Lung (tissue), 12 donors: ENCODE data around the gene GNG13. TPM values are rescaled to one million over a fixed set of nuclear protein-coding genes. Genes with fewer than 3 reads are reported as not detected.

Experiments
- ATAC-seq: fragments of 200-7000 bp; cut with Tn5 transposase; one replicate; pipeline ENCODE4 v1.9.1; 2020; ENCODE audit warnings: moderate number of reproducible peaks; ENCODE audit not compliant: insufficient read depth, low FRiP score
- DNase-seq, 3 donors: peaks; one replicate each; pipeline ENCODE4 v3.0.0-alpha.2; 2013 to 2017
- H3K27ac ChIP-seq, 2 donors: one replicate each; pipeline ENCODE4 v1.5.1; 2013; ENCODE audit warnings: mild to moderate bottlenecking in 2 of 2, moderate library complexity in 2 of 2, control low read depth in 1 of 2, inconsistent platforms in 1 of 2, low read depth in 1 of 2, low read length in 1 of 2
- H3K27me3 ChIP-seq, 3 donors: one replicate each; pipeline ENCODE4 v1.5.1; 2013; ENCODE audit warnings: low read length in 2 of 3; ENCODE audit not compliant: control insufficient read depth in 3 of 3, insufficient read depth in 3 of 3
- H3K36me3 ChIP-seq, 4 donors: one replicate each; pipeline ENCODE4 v1.5.1; 2013; ENCODE audit warnings: low read length in 4 of 4, mild to moderate bottlenecking in 1 of 4, moderate library complexity in 1 of 4; ENCODE audit not compliant: control insufficient read depth in 4 of 4, insufficient read depth in 4 of 4
- H3K4me1 ChIP-seq, 5 donors: one replicate each; pipeline ENCODE4 v1.5.1; 2013; ENCODE audit warnings: low read length in 5 of 5, mild to moderate bottlenecking in 2 of 5, moderate library complexity in 1 of 5; ENCODE audit not compliant: control insufficient read depth in 5 of 5, insufficient read depth in 5 of 5
- H3K4me3 ChIP-seq: one replicate; pipeline ENCODE4 v1.5.1; 2013; ENCODE audit warnings: mild to moderate bottlenecking, control low read depth, moderate library complexity
- H3K9ac ChIP-seq, 2 donors: one replicate each; pipeline ENCODE4 v1.5.1; 2013; ENCODE audit warnings: low read length in 2 of 2, control low read depth in 1 of 2; ENCODE audit not compliant: insufficient read depth in 1 of 2
- H3K9me3 ChIP-seq, 4 donors: one replicate each; pipeline ENCODE4 v1.5.1; 2013; ENCODE audit warnings: low read length in 3 of 4, mild to moderate bottlenecking in 1 of 4, moderate library complexity in 1 of 4; ENCODE audit not compliant: control insufficient read depth in 4 of 4, insufficient read depth in 3 of 4
- WGBS, 2 donors: extraction: QIAGEN DNeasy Blood & Tissue Kit; methylation state at CpG; one replicate each; pipeline ENCODE4 v1.1.7; 2013; 5-methylcytosine and 5-hydroxymethylcytosine counted together
- polyA plus RNA-seq, 2 donors: library from polyadenylated mRNA; stranded (reverse); fragments of 200-250 nt; gene quantifications; one replicate each; pipeline ENCODE4 v1.2.1, GENCODE V29; 2013
- total RNA-seq, 2 donors: library from RNA; depleted of rRNA in 1 of 2; stranded (reverse); fragments of >200 nt in 1 of 2; gene quantifications; one replicate each; pipeline ENCODE4 v1.2.1, GENCODE V29; 2014 to 2021
- TF ChIP-seq, protein P1 (sequence below): IDR thresholded peaks from 2 replicates; pipeline ENCODE4 v1.5.1; 2012; ENCODE audit warnings: mild to moderate bottlenecking; ENCODE audit errors: control extremely low read depth, extremely low read depth
- donor health status: control.
- donor health status: control.
- donor health status: Bipolar disorder and iron deficiency.
- donor health status: healthy.
- donor health status: DM: yes; HTN: yes; CAD: no.

Gene GNG13
- total and polyA plus RNA-seq, 4 donors, result not detected

DNA sequence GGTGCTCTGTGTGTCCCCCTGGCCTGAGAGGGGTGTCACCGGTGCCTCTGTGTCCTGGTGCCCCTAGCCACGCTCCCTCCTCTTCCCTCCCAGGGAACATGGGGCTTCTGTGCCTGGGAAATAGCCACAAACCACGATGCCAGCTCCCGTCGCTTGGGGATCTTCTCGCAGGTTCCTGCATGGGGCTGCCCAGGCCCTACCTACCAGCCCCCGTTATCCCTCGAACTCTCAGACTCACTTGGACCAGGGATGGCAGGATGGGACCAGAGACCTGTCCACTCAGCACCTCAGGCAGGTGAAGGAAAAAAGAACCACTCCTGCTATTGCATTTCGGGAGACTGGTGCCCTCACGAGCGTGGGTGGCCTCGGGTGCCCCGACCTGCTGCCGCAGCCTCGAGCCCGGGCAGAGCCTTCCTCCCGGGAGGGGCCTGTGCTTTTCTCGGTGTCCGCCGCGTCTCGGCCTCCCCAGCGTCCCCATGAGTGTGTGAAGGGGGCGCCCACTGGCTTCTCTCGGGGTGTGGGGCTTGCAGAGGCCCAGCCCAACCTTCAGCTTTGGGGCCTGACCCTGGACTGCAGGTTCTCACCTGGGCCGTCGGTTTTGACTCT, 41.0 kb upstream of the GNG13 start:
- DNase-seq, result no peak
- no peak for ATAC-seq

DNA sequence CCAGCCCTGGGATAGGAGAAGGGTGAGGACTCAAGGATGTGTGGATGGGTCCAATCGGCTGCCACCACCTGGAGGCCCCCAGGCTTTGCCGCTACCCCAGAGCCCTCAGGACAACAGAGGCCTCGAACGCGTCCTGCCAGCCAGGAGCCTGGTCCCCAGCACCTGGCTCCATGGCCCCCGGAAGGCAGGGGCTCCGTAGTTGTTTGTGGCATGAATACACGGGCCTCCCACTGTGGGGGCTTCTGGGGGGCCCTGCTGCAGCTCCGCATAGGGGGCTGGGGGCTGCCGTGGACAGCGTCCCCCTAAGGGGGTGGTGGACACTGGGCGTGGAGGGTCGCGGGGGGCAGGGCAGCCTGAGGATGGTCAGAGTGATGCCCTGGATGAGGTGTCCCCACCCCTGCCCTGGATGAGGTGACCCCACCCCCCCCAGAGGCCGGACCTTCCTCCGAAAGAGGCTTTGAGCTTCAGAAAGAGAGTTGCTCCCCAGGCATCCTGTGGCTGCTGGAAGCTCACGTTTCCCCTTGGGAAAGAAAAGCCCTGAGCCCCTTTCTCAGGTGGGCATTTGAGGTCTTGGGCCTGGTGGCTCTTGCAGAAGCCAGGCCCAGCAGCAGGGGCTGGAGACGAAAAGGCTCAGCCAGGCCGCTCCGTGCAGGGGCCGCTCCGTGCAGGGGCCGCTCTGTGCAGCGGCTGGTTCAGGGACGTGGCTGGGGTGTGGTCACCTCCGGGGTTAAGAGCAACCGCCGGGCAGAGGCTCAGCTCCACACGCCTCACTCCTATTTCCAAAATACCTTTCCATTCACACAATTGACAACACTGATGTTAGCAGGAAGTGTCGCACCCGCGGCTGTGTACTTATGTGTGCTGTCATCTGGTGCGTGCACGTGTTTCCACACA, 40.3 kb upstream of the GNG13 start:
- Histone ChIP-seq H3K9ac (no peak overlapping the region), H3K9me3 (peaks cover 0 to 9% (median 2%) of the 10 kb centered on the region in 4 donors), H3K4me1 (no peaks in the 10 kb centered on the region), H3K36me3 (no peaks in the 10 kb centered on the region), H3K4me3 (no peak overlapping the region), H3K27me3 (no peaks in the 10 kb centered on the region), H3K27ac (no peak overlapping the region)
- no peak for ATAC-seq
- 80 to 85% methylated on average over 34 of the region's 34 CpGs for WGBS, 2 donors
- no peak for DNase-seq
- TF ChIP-seq, protein P1, sequence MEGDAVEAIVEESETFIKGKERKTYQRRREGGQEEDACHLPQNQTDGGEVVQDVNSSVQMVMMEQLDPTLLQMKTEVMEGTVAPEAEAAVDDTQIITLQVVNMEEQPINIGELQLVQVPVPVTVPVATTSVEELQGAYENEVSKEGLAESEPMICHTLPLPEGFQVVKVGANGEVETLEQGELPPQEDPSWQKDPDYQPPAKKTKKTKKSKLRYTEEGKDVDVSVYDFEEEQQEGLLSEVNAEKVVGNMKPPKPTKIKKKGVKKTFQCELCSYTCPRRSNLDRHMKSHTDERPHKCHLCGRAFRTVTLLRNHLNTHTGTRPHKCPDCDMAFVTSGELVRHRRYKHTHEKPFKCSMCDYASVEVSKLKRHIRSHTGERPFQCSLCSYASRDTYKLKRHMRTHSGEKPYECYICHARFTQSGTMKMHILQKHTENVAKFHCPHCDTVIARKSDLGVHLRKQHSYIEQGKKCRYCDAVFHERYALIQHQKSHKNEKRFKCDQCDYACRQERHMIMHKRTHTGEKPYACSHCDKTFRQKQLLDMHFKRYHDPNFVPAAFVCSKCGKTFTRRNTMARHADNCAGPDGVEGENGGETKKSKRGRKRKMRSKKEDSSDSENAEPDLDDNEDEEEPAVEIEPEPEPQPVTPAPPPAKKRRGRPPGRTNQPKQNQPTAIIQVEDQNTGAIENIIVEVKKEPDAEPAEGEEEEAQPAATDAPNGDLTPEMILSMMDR, result no peak

More for the DNA sequence above, 41.0 kb upstream of the GNG13 start:
- H3K4me3 ChIP-seq, result no peak overlapping the region
- TF ChIP-seq, protein P1, result no peak
- no peaks in the 10 kb centered on the region for H3K4me1 ChIP-seq
- no peaks in the 10 kb centered on the region for H3K27me3 ChIP-seq
- no peaks in the 10 kb centered on the region for H3K36me3 ChIP-seq
- peaks cover 0 to 3% (median 1%) of the 10 kb centered on the region in 4 donors for H3K9me3 ChIP-seq
- H3K27ac ChIP-seq, result no peak overlapping the region
- whole genome bisulfite sequencing, 2 donors, result 82 to 88% methylated on average over 27 of the region's 27 CpGs
- no peak overlapping the region for H3K9ac ChIP-seq

DNA sequence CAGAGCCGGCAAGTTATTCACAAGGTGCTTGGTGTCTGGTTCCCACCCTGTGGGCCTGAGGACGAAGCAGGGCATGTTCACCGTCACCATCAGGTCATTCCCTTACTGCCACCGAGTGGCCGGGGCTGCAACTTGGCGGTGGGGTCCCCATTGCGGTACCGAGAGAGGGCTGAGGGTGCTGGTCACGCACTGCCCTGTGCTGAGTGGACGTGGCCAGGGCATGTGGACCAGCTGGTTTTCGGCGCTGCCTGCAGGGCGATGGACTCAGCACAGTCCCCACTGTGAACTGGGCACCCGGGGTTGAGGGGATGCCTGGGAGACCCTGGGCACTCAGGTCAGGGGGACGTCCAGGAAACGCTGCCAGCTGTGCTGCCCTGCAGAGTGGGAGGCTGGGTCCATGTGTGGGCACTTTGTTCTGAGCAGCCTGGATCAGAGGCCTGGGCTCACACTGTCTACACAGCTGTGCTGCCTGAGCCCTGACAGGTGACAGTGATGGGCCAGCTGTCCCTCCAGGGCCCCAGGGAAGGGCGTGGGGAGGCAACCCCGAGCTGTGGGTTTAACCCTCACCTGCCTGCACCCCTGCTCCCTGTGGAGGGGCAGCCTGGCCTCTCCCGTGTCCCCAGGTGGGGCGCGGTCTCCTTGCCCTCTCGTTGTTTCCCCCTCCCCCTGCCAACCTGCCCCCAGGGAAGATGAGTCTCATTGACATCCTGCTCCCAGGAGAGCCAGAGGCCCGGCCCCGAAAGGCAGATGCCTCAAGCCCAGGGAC, 39.3 kb upstream of the GNG13 start:
- Histone ChIP-seq H3K9me3 (peaks cover 0 to 9% (median 5%) of the 10 kb centered on the region in 4 donors), H3K27me3 (no peaks in the 10 kb centered on the region), H3K36me3 (no peaks in the 10 kb centered on the region), H3K27ac (no peak overlapping the region), H3K9ac (no peak overlapping the region), H3K4me3 (no peak overlapping the region), H3K4me1 (no peaks in the 10 kb centered on the region)
- DNase-seq (no peak), ATAC-seq (no peak)
- WGBS, 2 donors, result 77 to 87% methylated on average over 22 to 24 of the region's 24 CpGs
- TF ChIP-seq, protein P1, result no peak
